GM21360 (cell line): Measurements from ENCODE around the gene CCDC74B.
A peak's percentile ranks its signal among the peaks of the same experiment; 100 is the strongest.
"Not testable (repeated sequence)": the region's sequence is repeated elsewhere in the genome, so short reads cannot be mapped to it uniquely, and the experiment has no call there.

ENCODE experiments used
- ATAC-seq: cut with Tn5 transposase; IDR thresholded peaks from one replicate; pipeline ENCODE4 v1.9.1; 2021; ENCODE audit warnings: mild to moderate bottlenecking, moderate library complexity; ENCODE audit not compliant: unreplicated experiment

CCDC74B gene

DNA sequence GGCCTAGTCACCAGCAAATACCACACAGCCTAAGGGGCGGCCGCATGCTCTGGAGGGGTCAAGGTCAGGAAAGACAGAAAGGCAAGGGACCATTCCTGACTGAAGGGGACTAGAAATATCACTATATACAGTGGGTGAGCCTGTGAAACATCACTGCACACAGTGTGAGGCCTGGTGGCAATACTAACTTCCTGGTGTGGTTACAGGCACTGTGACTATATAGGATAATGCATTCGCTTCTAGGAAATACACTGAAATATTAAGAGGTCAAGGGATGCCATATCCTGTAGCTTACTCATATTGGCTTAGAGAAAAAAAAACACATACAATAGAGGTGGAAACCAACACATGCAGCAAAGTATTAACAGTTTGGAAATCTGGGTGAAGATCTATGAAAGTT, 24.3 kb upstream of the CCDC74B start:
- ATAC-seq, result not testable (repeated sequence)

DNA sequence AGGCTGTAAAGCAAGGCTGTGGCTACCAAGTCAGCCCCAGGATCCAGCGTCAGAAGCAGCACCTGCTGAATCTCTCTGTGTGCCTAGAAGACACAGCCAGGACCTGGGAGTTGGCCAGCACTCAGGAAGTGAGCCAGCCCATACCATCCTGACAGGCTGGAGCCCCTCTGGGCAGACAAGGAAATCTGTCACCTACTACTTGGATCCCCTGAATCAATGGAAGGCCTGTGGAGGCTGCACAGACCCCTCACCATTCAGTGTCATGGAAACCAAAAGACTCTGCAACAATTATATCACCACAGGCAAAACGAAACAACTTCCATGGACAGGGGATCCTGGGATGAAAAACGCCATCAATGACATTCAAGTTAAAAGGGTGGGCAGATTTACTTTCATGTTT, 21.7 kb upstream of the CCDC74B start:
- ATAC-seq, result not testable (repeated sequence)

GRCh38 chr2:130165293-130166016, 20.5 kb upstream of the CCDC74B start:
- no peak for ATAC-seq

DNA sequence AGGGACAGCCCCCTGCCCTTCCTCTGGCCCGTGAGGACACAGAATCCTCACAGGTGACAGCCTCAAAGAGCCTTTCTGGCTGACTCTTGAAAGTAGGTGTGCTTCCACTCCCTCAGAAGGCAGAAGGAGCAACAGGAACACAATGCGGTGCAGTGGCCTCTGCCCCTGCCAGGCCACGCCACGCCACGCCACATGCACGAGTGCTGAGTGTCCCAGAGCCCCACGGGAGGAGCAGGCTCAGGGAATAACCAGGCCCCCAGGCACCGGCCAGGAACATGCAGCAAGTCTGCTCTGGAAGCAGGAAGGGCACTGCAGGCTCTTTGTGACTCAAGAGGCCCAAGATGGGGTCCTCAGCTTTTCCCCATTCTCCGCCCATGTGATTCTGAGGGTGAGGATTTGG, 18.1 kb upstream of the CCDC74B start:
- no peak for ATAC-seq

DNA sequence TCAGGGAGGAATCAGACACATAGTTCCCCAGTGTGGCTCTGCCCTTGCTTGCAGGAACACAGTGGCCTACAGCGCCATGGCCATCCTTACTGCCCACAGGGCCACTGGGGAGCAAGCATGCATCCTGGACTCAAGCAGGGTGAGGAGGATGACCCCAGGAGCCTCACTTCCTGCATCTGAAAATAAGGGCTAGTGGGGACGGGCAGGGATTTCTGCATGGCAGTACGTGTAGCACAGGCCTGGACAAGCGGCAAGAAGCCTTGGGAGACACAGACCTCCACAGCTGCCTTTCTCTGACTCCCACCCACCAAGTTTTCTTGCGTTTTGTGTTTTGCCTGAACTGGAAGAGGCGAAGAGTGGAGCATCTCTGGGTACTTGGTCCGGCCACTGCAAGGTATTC, 17.6 kb upstream of the CCDC74B start:
- not testable (repeated sequence) for ATAC-seq

GRCh38 chr2:130160838-130161705, 16.2 kb upstream of the CCDC74B start:
- ATAC-seq, result not testable (repeated sequence)

DNA sequence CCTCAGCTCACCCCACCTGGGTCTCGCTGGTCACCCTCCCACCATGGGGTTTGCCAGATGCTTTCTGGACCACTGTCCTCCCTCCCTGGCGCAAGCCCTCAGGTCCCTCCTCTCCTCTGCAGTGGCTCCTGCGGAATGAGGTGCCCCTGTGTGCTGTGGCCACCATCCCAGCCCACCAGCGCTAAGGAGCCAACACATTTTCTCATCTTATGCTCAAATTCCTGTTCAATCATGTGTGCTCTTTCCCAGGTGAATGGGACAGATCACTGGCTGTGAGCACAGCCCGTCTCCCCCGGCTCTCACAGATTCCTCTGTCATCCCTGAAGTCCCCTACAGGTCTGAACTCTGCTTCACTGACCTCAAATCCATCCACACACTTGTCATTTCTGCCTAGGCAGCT, 15.2 kb upstream of the CCDC74B start:
- ATAC-seq, result no peak

DNA sequence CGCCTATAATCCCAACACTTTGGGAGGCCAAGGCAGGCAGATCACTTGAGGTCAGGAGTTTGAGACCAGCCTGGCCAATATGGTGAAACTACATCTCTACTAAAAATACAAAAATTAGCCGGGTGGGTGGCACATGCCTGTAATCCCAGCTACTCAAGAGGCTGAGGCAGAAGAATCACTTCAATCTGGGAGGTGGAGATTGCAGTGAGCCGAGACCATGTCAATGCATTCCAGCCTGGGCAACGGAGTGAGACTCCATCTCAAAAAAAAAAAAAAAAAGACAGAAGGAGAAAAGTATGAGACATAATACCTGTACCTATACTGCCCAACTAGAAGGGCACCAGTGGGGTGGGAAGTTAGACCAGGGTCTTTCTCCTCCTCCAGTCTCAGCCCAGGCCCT, 14.5 kb upstream of the CCDC74B start:
- not testable (repeated sequence) for ATAC-seq

DNA sequence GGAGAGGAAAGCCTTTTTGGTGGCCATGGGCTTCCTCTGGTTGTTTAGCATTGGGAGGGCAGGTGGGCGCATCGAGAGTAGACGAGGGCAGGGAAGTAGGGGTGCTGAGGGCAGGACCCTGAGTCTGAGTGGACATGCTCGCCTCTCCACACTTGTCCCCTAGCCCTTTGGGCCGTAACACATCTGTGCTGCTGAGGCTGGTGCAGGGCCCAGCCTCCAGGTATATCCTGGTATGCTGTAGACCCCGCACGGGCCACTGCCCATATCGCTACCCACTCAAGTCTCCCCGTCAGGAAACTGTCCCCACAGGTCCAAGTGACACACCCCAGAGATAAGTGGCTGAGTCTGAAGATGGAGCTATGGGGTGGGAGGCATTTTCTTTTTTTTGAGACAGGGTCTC, 13.7 kb upstream of the CCDC74B start:
- ATAC-seq, result no peak

GRCh38 chr2:130157825-130158514, 13.1 kb upstream of the CCDC74B start:
- peak; percentile 76 for ATAC-seq

DNA sequence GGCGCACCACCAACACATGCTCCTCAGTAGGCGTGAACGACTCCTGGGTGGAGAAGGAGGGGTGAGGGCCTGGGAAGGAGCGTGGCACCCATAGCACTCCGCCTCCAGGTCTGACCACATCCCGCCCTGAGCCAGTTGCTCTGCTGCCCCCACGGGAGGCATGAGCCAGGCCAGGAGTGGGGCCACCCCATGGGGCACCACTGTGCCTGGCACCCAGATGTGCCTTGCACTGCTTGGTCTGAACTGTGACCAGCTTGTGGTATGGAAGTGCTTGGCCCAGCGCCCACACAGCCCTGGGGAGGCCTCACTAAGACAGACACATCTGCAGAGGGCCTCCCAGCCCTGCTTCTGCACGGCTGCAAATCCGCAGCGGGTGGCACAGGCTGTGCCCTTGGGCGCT, 12.4 kb upstream of the CCDC74B start:
- peak; percentile 25 for ATAC-seq

DNA sequence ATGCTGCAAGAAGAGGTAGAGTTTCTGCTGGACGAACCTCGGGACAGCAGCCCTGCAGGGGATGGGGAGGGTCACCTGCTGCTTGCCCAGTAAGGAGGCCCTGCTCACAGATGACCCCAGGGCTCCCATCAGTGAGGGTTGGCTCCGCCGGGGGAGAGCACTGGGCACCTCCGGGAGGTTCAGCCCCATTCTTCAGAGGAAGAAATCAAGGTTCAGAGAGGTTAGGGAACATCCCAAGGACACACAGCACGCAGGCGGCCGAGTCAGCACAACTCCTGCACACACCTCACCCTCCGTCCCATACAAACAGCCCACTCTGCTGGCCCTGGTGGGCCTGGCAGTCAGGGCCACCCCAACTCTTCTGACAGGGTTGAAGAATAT, 11.7 kb upstream of the CCDC74B start:
- no peak for ATAC-seq

DNA sequence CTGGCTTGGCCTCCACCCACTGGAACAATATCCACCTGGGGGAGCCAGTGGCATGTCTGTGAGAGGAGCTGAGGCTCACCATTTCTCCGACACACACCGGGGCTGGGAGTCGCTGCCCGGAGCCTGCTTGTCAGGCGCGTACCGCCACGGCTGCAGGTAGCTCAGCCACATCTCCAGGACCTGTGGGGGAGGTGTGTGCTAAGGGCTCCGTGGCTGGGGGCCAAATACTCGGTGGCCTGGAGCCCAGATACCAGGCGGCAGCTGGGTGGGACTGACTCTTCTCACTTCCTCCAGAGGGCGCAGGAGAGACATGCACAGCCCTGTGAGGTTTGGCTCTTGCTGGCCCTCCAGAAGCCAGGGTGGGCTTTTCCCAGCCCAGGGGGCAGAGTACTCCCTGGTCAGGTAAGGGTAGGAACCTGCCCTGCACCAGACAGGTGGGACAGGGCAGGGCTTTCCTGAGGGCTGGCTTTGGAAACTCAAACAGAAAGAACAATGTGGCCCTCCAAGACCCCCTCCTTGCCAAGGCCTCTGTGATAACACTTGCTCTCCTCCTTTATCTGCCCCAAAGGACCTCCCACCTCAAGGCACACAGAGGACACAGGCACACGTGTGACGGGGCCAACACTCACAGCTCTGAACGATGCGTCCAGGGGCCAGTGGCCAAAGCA, 11.2 kb upstream of the CCDC74B start:
- ATAC-seq, result not testable (repeated sequence)

- ATAC-seq, result no peak
Observed at GRCh38 chr2:130154773-130155765, 10.2 kb upstream of the CCDC74B start.

DNA sequence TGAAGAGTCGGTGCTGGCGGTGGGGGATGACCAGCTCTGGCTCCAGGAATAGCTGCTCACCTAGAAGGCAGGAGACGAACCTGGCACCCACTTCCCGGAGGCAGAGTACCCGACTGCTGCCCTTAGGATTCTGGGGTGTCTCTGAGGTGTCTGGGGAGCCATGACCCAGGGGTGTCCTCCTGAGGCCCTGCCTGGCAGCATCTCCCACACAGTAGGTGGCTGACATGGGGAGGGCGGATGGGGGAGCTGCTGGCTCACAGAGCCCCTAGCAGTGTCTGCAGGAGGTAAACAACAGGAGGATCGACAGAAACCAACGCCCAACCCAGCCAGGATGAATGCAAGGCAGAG, 9.5 kb upstream of the CCDC74B start:
- not testable (repeated sequence) for ATAC-seq

- ATAC-seq, result not testable (repeated sequence)
Observed at GRCh38 chr2:130153721-130154422, 9.0 kb upstream of the CCDC74B start.

DNA sequence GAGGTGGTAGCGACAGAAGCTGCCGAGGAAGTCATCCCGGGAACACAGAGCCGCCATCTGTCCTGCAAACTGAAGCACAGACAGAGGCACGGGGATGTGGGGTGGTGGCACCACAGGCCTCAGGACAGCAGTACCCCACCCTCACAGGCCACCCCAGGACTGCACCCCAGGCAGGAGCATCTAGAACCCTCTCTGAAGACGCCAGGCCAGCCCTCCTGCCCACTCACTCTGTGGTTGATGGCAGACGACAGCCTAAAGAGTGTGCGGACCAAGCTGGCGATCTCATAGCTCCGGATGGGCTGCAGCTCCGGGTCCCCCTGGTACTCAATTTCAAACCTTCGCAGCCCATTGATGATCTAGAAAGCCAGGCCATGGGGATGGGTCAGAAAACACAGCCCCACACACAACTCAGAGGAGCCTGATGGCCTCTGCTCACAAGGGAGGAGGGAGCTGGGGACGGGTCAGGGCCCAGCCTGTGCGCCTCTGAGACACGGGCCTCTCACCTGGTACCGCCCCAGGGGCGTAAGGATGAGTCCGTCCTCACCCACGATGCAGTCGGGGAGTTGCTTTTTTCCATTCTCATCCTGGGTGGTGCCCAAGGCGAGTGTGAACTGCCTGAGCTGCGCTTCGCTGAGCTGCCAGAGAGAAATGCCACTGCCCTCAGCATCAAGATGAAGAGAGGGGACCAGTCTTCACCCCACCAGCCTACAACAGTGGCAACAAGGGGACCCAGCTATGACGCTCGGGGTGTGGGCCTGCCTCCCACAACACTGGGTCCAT, 8.1 kb upstream of the CCDC74B start:
- no peak for ATAC-seq

DNA sequence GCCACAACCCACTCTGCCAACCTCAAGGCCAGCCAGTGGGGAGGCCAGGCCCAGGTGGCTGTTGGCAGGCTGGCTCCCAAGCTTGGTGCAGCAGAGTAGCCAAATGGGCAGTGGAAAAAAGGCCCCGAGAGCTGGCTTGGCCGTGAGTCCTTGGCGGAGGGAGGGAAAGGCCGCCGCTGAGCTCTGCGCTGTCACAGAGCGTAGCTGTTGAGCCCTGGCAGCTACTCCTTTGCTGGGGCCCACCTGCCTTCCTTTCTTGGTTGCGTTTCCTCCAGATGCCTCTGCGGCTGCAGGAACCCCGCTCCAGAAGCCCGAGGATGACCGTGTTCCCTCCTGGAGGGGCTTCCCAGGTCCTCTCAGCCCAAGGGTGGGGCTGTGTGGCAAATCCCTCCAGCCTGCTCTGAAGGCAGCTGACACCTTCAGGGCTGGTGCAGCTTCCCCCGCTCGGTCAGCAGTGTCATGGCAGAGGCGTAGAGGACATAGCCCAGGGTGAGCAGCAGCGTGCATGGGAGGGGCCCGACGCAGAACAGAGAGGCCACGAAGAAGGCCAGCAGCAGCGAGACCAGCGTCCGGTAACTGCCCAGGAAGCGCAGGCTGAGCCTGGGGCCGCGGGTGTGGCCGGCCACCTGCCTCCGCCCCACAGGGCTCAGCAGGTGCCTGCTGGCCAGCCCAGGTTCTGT, 7.4 kb upstream of the CCDC74B start:
- ATAC-seq, result not testable (repeated sequence)
